HepG2 (cell line): Measurements from ENCODE around the gene YPEL3. TPM values are rescaled to one million over a fixed set of nuclear protein-coding genes. Genes with fewer than 3 reads are reported as not detected.
A peak's percentile ranks its signal among the peaks of the same experiment; 100 is the strongest.

Experiments
- CCAR2 ChIP-seq: fragments of 200-400 bp; formaldehyde crosslinking; optimal IDR thresholded peaks from 2 replicates; pipeline ENCODE3; 2018; ENCODE audit warnings: low read depth, mild to moderate bottlenecking, low read length, moderate library complexity
- CREM ChIP-seq, 2 experiments: sonication (generic) in 1 of 2; formaldehyde crosslinking in 1 of 2; IDR thresholded peaks; 2 replicates each; pipeline versions ENCODE4 v1.4.0 to v1.6.1; 2016 to 2020; ENCODE audit warnings: antibody characterized with exemption in 1 of 2, mild to moderate bottlenecking in 1 of 2, missing genetic modification reagents in 1 of 2
- CTCF ChIP-seq: sonication (generic); formaldehyde crosslinking; IDR thresholded peaks from 2 replicates; pipeline ENCODE4 v1.5.0; 2020; ENCODE audit warnings: mild to moderate bottlenecking, missing genetic modification reagents, moderate library complexity
- ESRRA ChIP-seq: sonication (generic); formaldehyde crosslinking; IDR thresholded peaks from 2 replicates; pipeline ENCODE4 v1.5.1; 2020; ENCODE audit warnings: mild to moderate bottlenecking, low read depth, missing genetic modification reagents
- KAT2B ChIP-seq: fragments of 150-350 bp; IDR thresholded peaks from 2 replicates; pipeline ENCODE4 v1.6.1; 2014; ENCODE audit warnings: low read depth, low read length, borderline replicate concordance
- PHB2 ChIP-seq: fragments of 450-650 bp; IDR thresholded peaks from 2 replicates; pipeline ENCODE4 v1.6.1; 2018; ENCODE audit not compliant: partially characterized antibody
- POGK ChIP-seq: sonication (generic); formaldehyde crosslinking; conservative IDR thresholded peaks from 2 replicates; pipeline ENCODE4 v1.8.0; 2022; ENCODE audit warnings: mild to moderate bottlenecking, moderate library complexity, missing genetic modification reagents
- SATB2 ChIP-seq: sonication (generic); formaldehyde crosslinking; IDR thresholded peaks from 2 replicates; pipeline ENCODE4 v1.5.0; 2020; ENCODE audit warnings: missing genetic modification reagents
- SCMH1 ChIP-seq: sonication (generic); formaldehyde crosslinking; IDR thresholded peaks from 2 replicates; pipeline ENCODE4 v1.9.0; 2021; ENCODE audit warnings: missing genetic modification reagents, mild to moderate bottlenecking, borderline replicate concordance
- UBTF ChIP-seq: sonication (generic); formaldehyde crosslinking; IDR thresholded peaks from 2 replicates; pipeline ENCODE4 v1.4.0; 2020; ENCODE audit warnings: mild to moderate bottlenecking, missing genetic modification reagents
- ZBTB38 ChIP-seq: sonication (generic); formaldehyde crosslinking; IDR thresholded peaks from 2 replicates; pipeline ENCODE4 v1.5.1; 2020; ENCODE audit warnings: mild to moderate bottlenecking, missing genetic modification reagents
- ZFY ChIP-seq: sonication (generic); formaldehyde crosslinking; IDR thresholded peaks from 2 replicates; pipeline ENCODE4 v1.4.0; 2020; ENCODE audit warnings: missing genetic modification reagents
- ZNF10 ChIP-seq: sonication (generic); formaldehyde crosslinking; IDR thresholded peaks from 2 replicates; pipeline ENCODE4 v1.4.0; 2020; ENCODE audit warnings: mild to moderate bottlenecking, low read depth, missing genetic modification reagents, borderline replicate concordance
- ZNF160 ChIP-seq: sonication (generic); formaldehyde crosslinking; IDR thresholded peaks from 2 replicates; pipeline ENCODE4 v1.8.0; 2022; ENCODE audit warnings: mild to moderate bottlenecking, inconsistent platforms, missing genetic modification reagents
- ZNF225 ChIP-seq: sonication (generic); formaldehyde crosslinking; IDR thresholded peaks from 2 replicates; pipeline ENCODE4 v1.4.0; 2020; ENCODE audit warnings: mild to moderate bottlenecking, missing genetic modification reagents
- ZNF350 ChIP-seq: sonication (generic); formaldehyde crosslinking; IDR thresholded peaks from 2 replicates; pipeline ENCODE4 v1.4.0; 2020; ENCODE audit warnings: mild to moderate bottlenecking, low read depth, missing genetic modification reagents, borderline replicate concordance
- ZNF431 ChIP-seq: sonication (generic); formaldehyde crosslinking; IDR thresholded peaks from 2 replicates; pipeline ENCODE4 v1.9.0; 2022; ENCODE audit warnings: missing genetic modification reagents, low read depth, mild to moderate bottlenecking, borderline replicate concordance
- ZNF503 ChIP-seq: sonication (generic); formaldehyde crosslinking; IDR thresholded peaks from 2 replicates; pipeline ENCODE4 v1.4.0; 2020; ENCODE audit warnings: missing genetic modification reagents
- ZNF513 ChIP-seq: sonication (generic); formaldehyde crosslinking; conservative IDR thresholded peaks from 2 replicates; pipeline ENCODE4 v1.5.0; 2020; ENCODE audit warnings: missing genetic modification reagents
- ZNF775 ChIP-seq: sonication (generic); formaldehyde crosslinking; IDR thresholded peaks from 2 replicates; pipeline ENCODE4 v1.4.0; 2020; ENCODE audit warnings: missing genetic modification reagents, mild to moderate bottlenecking, moderate library complexity, borderline replicate concordance
- polyA plus RNA-seq, 8 experiments: library from polyadenylated mRNA; depleted of rRNA in 3 of 8; stranded (reverse) in 7 of 8; unstranded in 1 of 8; fragments of >200 nt; fragmentation: Illumina TruSeq in 4 of 8; extraction: Trizol in 4 of 8; gene quantifications; 2 replicates each; pipeline versions ENCODE4 v1.2.1 to v1.2.3, GENCODE V29; 2011 to 2016; ENCODE audit warnings: low read depth in 4 of 8, missing spikeins in 1 of 8, mixed read lengths in 1 of 8; ENCODE audit not compliant: insufficient read depth in 1 of 8
- total RNA-seq, 5 experiments: library from RNA; depleted of rRNA; stranded (reverse); fragments of >200 nt; fragmentation: Illumina TruSeq; extraction: Trizol; gene quantifications; 2 replicates each; pipeline ENCODE4 v1.2.3, GENCODE V29; 2016; ENCODE audit warnings: low read depth in 1 of 5

YPEL3 gene
- total and polyA plus RNA-seq, 2 of the 13 experiments (the other 11 are each of a cell fraction or from before 2014, with no cell fraction given) = 5.4 to 47.0 TPM

- TF ChIP-seq UBTF = no peak
- TF ChIP-seq ZNF10 = no peak
- no peak for TF ChIP-seq ZNF775 (CRISPR knock-in tag)
- no peak for TF ChIP-seq KAT2B
- no peak; the same call in 1 of the 2 replicates for TF ChIP-seq ZNF503 (CRISPR knock-in tag)
- TF ChIP-seq ZNF431 (CRISPR knock-in tag) = 0 out of 2 replicates have a peak, but pooled peaks have one; percentile 12
- no peak for TF ChIP-seq PHB2
- TF ChIP-seq POGK (CRISPR knock-in tag) = no peak
- TF ChIP-seq CREM (IDR thresholded peaks at IDR 0.05) = no peak
- no peak for TF ChIP-seq CREM (CRISPR knock-in tag; IDR thresholded peaks at IDR 0.05)
- TF ChIP-seq ZNF225 (CRISPR knock-in tag) = no peak
- no peak for TF ChIP-seq ZBTB38 (CRISPR knock-in tag)
- TF ChIP-seq ESRRA (CRISPR knock-in tag) = no peak
- no peak for TF ChIP-seq SATB2 (CRISPR knock-in tag)
- no peak for TF ChIP-seq CCAR2
- no peak for TF ChIP-seq ZNF160 (CRISPR knock-in tag)
- TF ChIP-seq CTCF (CRISPR knock-in tag) = no peak
- no peak for TF ChIP-seq ZFY
- TF ChIP-seq ZNF350 (CRISPR knock-in tag) = no peak
- TF ChIP-seq SCMH1 (CRISPR knock-in tag) = no peak
- no peak for TF ChIP-seq ZNF513 (CRISPR knock-in tag)
These were observed 32.6 kb downstream of the YPEL3 start (continued) for GRCh38 chr16:30063278-30063892.
